IPS-15b (cell line): Measurements from ENCODE around the gene NOTUM.

Source experiments
- H3K27me3 ChIP-seq: one replicate; pipeline ENCODE4 v1.6.1; 2013; ENCODE audit warnings: low read length; ENCODE audit not compliant: control insufficient read depth, insufficient read depth
- H3K36me3 ChIP-seq: one replicate; pipeline ENCODE4 v1.6.1; 2013; ENCODE audit warnings: low read length; ENCODE audit not compliant: control insufficient read depth, insufficient read depth
- H3K4me1 ChIP-seq: one replicate; pipeline ENCODE4 v1.6.1; 2013; ENCODE audit warnings: mild to moderate bottlenecking, low read length; ENCODE audit not compliant: control insufficient read depth, insufficient read depth
- H3K4me3 ChIP-seq: one replicate; pipeline ENCODE4 v1.5.1; 2013; ENCODE audit warnings: low read depth, low read length
- H3K9ac ChIP-seq: one replicate; pipeline ENCODE4 v1.6.1; 2013; ENCODE audit warnings: low read depth, mild to moderate bottlenecking, low read length
- H3K9me3 ChIP-seq: one replicate; pipeline ENCODE4 v1.6.1; 2013; ENCODE audit warnings: mild to moderate bottlenecking, low read length; ENCODE audit not compliant: control insufficient read depth, insufficient read depth

Gene NOTUM

DNA sequence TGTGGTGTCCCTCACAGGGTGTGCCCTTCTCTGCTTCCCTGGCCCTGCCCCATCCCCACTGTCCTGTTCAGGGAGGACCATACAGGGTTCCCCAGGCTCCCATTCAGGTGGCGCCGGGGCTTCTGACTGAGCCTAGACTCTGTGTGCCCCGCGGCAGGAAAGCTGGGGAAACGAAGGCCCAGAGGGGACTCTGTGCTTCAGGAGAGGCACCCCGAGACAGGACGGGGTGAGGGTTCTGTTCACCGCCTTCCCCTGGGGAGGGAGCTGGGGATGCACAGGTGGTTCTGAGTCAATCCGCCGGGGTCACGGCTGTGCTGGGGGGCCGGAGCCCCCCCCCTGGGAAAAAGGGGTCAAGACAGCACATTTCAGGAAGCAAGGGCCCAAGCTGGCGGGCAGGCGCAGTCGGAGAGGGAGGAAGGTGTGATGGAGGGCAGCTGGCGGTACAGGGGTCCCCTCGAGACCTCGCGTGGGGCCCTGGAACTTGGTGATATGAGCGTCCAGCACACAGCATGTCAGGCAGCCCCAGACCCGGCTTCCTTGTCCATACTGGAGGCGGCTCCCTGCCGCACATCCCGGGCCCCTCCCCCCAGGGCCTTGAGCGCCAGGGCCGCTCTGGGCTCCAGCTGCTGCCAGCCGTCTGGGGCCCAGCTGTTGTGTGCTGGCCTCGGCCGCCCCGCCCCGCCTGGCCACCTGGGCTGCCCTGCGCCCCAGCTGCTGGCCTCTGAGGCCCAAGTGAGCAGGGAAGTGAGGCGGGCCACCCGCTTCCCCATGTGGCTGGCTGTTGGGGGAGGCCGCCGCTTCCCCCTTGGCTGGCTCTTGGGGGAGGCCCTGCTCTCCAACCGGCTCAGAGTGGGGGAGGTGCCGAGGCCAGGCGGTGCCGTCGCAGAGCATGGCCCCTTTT, 5.6 kb upstream of the NOTUM start:
- H3K4me1 ChIP-seq, result peaks cover 8% of the 10 kb centered on the region
- no peaks in the 10 kb centered on the region for H3K36me3 ChIP-seq
- no peak overlapping the region for H3K9ac ChIP-seq
- H3K4me3 ChIP-seq, result peak overlapping the region; percentile 16
- no peaks in the 10 kb centered on the region for H3K9me3 ChIP-seq
- peaks cover 47% of the 10 kb centered on the region for H3K27me3 ChIP-seq

DNA sequence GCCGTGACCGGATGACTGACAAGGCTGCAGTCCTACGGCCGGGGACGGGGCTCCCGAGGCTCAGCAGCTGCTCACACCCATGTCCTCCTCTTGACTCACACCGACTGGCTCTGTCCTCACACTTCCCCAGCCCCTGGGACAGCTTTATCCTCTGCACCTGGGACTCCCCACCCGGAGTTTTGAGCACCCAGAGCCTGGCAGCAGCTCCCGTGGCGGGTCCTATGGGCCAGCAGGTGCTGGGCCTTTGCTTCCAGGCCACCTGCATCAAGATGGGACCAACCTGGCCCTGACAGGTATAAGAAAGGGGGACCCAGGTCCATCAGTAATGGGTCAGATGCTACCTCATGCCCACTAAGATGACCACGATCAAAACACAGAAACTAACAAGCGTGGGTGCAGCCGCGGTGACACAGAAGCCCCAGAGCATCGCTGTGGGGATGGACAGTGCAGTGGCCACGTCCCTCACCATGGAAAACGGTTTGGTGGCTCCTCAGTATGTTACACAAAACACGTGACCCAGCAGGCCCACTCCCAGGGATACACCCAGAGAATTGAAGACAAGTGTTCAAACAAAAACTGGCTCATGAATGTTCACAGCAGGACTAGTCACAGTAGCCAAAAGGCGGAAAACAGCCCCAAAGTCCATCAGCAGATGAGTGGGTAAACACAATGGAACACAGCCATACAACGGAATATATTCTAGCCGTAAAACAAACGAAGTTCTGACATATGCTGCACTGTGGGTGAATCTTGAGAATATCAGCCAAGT, 3.3 kb upstream of the NOTUM start:
- H3K9ac ChIP-seq, result no peak overlapping the region

DNA sequence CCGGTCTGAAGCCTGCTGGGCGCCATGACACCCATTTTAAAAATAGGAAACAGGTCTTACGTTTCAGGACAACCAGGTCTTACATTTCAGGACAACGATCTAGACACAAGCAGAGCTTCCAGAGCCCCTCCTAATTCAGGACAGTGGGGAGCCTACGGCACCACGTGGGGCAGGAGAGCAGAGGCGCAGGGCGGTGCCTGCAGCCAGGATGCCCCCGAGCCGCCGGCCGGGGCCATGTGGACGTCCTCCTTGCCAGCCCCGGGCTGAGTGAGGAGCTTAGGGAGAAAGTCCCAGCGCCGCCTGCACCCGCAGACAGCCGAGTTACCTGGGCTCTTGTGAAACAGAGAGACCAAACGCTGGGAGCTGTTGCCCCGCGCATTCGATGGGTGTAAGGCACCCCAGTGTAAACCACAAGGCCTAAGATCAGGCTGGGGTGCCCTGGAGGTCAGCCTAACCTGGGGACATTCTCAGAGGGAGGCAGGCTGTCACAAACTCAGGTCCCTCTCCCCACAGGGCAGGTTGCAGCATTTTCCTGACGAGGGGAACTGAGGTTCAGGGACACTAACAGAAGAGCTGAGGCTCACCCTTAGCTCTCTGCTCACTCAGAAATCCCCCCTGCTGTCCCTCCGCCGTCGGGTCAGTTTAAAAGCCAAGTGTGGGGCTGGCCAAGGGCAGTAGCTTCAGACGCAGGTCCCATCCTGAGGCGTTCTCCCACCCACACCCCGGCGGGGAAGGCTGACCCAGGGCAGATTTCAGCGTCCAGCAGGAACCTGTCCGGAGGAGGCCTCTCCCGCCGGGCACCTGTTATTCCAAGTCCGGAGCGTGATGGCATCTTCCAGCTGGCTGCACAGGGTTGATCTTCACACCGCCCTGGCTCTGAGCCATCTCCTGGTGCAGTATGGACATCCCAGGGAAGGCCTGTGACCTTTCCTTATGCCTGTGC, 1.8 kb upstream of the NOTUM start:
- Histone ChIP-seq H3K36me3 (no peaks in the 10 kb centered on the region), H3K4me1 (peaks cover 6% of the 10 kb centered on the region), H3K9ac (no peak overlapping the region), H3K4me3 (peak overlapping the region; percentile 35), H3K27me3 (peaks cover 64% of the 10 kb centered on the region), H3K9me3 (no peaks in the 10 kb centered on the region)

More for the DNA sequence above, 3.3 kb upstream of the NOTUM start:
- H3K27me3 ChIP-seq, result peaks cover 53% of the 10 kb centered on the region
- H3K4me1 ChIP-seq, result peaks cover 8% of the 10 kb centered on the region
- H3K4me3 ChIP-seq, result no peak overlapping the region
- H3K36me3 ChIP-seq, result no peaks in the 10 kb centered on the region
- no peaks in the 10 kb centered on the region for H3K9me3 ChIP-seq

DNA sequence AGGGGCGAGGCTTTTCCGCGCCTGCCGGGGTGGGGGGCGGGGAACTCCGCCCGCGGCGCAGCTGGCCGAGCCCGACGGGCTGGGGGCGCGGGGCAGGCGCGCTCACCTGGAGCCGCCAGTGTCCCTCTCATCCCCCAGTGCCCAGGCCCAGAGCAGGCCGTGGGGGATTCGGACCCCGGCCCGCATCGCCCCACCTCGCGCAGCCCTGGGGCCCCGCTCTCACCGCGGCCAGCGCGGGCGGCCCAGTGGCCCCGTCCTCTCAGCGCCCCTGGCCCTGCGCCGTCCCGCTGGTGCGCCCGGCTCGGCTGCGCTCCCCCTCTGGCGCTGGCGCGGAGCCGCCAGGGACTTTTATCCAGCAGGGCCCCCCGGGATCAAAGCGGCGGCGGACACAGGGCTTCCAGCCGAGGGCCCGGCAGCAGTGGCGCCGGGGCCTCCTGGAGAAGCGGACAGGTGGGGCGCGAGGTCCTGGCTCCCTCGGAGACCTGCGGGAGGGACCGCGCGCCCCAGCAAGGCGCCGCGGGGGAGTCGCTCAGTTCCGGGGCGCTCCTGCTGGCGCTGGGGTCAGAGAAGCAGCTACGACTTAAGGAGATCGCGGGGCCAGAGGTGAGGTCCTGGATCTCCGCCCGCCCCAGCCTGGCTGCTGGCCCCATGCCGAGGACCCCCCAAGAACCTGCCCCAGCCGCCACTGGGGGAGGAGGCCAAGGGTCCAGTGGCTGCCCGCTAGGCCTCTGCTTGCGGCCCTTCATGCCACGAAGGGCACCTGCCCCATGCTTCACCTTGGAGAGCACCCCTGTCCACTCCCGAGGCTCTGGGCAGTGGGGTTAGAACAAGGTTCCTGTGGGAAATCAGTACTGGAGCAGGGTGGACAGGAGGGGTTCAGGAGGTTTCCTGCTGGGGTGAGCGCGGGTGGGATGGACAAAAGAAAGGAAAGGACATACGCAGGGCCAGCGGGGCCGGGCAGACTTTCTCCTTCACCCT, 823 bp upstream of the NOTUM start:
- Histone ChIP-seq H3K27me3 (peaks cover 68% of the 10 kb centered on the region), H3K9me3 (no peaks in the 10 kb centered on the region), H3K4me1 (peaks cover 2% of the 10 kb centered on the region), H3K4me3 (peak overlapping the region; percentile 35), H3K9ac (no peak overlapping the region), H3K36me3 (no peaks in the 10 kb centered on the region)

DNA sequence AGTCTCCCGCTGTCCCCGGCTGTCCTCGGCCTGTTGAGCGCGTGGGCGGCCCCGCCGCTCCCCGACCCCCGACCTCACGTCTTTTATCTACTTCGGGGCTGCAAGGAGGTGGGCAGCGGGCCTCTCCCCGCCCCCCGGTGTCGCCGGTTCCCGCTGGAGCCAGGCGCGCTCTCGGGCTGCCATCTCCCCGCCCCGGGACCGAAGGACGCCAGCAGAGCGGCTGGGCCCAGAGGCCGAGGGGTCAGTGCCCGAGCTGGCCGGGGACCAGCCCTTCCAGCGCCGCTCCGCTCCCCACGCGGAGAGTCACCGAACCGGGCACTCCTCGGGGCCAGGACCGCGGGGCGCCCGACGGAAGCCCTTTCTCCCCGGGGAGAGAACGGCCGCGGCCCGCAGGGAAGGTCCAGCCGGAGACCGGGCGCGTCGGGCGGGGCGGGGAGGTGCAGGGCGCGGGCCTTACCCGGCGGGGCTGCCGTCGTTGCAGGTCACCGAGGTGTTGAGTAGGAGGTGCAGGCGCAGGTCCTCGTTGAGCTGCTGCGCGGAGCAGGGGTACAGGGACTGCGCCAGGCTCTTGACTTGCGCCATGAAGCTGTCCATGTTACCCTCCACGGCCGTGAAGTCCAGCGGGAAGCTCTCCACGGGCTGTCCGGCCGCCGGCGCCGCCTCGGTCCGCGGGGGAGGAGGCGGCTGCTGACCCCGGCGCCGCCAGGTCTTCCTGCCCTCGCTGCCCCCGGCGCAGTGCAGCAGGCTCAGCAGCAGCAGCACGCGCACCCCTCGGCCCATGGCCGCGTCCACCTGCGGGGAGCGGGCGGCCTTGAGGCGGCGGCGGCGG, 643 bp downstream of the NOTUM start:
- no peak overlapping the region for H3K9ac ChIP-seq
- H3K27me3 ChIP-seq, result peaks cover 64% of the 10 kb centered on the region
- H3K36me3 ChIP-seq, result no peaks in the 10 kb centered on the region
- no peaks in the 10 kb centered on the region for H3K4me1 ChIP-seq
- H3K9me3 ChIP-seq, result no peaks in the 10 kb centered on the region
- H3K4me3 ChIP-seq, result peak overlapping the region; percentile 27

DNA sequence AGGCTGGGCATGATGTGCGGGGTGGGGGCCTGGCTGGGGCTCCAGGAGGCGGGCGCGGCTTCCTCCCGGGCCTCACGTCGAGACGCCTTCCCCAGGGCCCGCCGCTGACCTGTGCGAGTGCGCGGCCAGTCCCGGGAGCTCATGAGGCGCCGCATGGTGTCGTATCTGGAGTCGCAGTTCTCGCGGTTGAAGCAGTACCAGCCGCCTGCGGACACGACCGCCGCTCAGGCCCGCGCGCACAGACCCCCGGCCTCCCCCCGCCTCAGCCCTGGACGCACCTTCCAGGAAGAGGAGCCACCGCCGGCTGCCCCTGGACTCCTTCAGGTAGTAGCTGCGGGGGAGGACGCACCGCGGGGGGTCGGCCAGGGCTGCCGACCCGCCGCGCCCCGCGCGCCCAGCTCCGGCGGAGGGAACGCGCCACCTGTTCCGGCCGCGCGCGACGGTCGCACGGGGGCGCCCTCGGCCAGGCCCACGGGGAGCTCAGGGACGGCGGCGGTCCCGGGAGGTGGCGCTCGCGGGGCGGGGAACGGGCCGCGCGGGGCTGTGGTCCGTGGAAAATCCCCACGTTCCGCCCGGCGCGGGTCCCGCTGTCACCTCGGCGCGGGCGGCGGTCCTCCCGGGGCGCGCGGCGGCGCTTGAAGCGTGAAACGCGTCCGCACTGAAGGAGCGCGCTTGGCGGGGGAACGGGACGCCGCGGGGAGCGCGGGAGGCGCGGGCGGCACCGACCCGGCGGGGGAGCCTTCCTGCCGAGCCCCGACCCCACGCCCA, 1.4 kb downstream of the NOTUM start:
- no peaks in the 10 kb centered on the region for H3K4me1 ChIP-seq
- H3K4me3 ChIP-seq, result peak overlapping the region; percentile 27
- peaks cover 56% of the 10 kb centered on the region for H3K27me3 ChIP-seq
- no peak overlapping the region for H3K9ac ChIP-seq
- H3K9me3 ChIP-seq, result no peaks in the 10 kb centered on the region
- H3K36me3 ChIP-seq, result no peaks in the 10 kb centered on the region

DNA sequence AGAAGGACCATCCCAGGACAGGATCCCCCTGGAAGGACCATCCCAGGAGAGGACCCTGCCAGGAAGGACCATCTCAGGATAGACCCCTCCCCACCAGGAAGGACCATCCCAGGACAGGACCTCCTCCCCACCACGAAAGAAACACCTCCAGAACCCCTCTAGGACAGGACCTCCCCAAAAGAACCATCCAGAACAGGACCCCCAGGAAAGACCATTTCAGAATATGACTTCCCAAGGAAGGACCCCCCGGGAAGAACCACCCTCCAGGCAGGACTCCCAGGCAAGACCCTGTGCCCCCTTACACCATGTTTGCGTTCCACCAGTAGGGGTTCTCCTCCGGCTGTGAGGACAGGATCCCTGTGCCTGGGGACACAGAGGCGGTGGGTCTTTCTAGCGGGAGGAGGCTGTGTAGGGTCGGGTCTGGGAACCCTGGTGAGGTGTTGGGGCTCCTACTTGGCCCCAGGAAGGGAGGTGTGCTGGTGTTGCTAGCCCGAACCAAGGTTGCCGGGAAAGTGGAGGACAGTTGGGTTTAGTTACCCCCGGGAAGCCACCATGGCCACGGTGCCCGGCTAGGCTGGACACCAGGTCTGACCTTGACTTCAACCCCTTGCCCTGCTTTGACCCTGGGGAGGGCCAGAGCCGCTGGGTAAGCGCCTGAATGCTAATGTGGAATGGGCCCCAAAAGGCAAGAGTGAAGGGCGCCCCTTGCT, 2.2 kb downstream of the NOTUM start:
- Histone ChIP-seq H3K27me3 (peaks cover 49% of the 10 kb centered on the region), H3K9ac (no peak overlapping the region), H3K4me1 (no peaks in the 10 kb centered on the region), H3K9me3 (no peaks in the 10 kb centered on the region), H3K36me3 (no peaks in the 10 kb centered on the region), H3K4me3 (peak overlapping the region; percentile 27)

DNA sequence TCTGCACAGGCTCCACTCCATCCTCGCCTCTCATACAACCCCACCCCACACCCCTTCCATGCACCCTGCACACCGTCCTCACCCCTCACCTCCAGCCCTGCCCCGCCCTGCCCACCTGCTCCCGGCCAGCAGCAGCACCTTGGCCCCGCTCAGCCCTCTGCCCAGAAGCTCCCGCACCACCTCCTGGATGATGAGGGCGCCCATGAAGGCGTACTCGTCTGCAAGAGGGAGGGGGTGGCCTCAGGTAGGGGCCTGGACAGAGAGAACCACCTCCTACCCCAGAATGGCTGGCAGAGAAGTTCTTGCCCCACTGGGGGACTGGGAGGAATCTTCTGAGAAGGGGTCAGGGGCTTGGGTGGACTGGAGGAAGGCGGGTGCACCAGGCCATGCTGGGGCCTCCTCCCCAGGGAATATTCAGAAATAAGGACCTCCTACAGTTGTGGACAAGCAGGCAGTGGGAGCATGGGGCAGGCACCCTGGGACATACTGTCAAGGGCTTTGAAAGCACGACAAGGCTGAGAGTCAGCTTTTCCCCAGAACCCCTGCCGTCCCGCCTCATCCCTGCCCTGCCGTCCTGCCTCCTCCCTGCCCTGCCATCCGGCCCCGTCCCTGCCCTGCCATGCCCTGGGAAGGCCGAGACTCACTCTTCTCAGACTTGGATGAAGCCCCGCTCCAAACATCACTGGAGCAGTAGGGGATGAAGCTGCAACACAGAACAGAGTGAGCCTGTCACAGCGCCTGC, 3.1 kb downstream of the NOTUM start:
- Histone ChIP-seq H3K4me3 (no peak overlapping the region), H3K9ac (no peak overlapping the region), H3K27me3 (peaks cover 39% of the 10 kb centered on the region), H3K4me1 (no peaks in the 10 kb centered on the region), H3K9me3 (no peaks in the 10 kb centered on the region), H3K36me3 (no peaks in the 10 kb centered on the region)
